HG02938 (cell line): Measurements from ENCODE around the gene TNFSF4.
A peak's percentile ranks its signal among the peaks of the same experiment; 100 is the strongest.
"Not testable (repeated sequence)": the region's sequence is repeated elsewhere in the genome, so short reads cannot be mapped to it uniquely, and the experiment has no call there.

Experiments
- ATAC-seq: cut with Tn5 transposase; IDR thresholded peaks from one replicate; pipeline ENCODE4 v1.9.1; 2021; ENCODE audit warnings: mild to moderate bottlenecking, moderate library complexity; ENCODE audit not compliant: unreplicated experiment

Gene TNFSF4

GRCh38 chr1:173206816-173207568, at the start of gene TNFSF4:
TNFSF4 (minus strand) TSS chr1:173207331; CDS start chr1:173207176, 155 bp downstream.
- no peak for ATAC-seq

GRCh38 chr1:173255214-173255813, 48.2 kb upstream of the TNFSF4 start:
- ATAC-seq: no peak

GRCh38 chr1:173253046-173253445, 45.9 kb upstream of the TNFSF4 start:
- no peak for ATAC-seq

GRCh38 chr1:173249349-173249748, 42.2 kb upstream of the TNFSF4 start:
- ATAC-seq: no peak

DNA sequence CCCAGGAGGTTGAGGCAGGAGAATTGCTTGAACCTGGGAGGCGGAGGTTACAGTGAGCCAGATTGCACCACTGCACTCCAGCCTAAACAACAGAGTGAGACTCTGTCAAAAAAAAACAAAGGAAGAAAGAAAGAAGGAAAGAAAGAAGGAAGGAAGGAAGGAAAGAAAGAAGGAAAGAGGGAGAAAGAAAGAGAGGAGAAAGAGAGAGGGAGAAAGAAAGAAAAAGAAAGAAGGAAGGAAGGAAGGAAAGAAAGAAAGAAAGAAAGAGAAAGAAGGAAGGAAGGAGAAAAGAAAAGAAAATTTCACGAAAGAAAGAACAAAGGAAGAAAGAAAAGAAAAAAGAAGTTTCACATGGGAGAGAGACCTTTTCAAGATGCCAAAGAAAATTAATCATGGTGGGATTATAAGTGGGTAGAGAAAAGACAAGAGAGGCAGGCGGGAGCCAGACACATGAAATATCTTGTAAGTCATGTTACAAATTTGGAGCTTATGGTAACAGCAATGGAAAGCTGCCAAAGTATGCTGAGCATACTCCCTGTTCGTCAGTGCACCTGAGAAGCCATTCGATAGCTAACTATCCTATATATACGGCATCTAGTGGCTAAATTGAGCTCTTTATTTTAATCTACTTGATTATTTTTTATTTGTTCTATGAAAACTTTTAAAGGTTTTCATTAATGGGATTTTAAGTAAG, 41.3 kb upstream of the TNFSF4 start:
- no peak for ATAC-seq

GRCh38 chr1:173245892-173246291, 38.8 kb upstream of the TNFSF4 start:
- no peak for ATAC-seq

GRCh38 chr1:173243300-173243699, 36.2 kb upstream of the TNFSF4 start:
- ATAC-seq: no peak

DNA sequence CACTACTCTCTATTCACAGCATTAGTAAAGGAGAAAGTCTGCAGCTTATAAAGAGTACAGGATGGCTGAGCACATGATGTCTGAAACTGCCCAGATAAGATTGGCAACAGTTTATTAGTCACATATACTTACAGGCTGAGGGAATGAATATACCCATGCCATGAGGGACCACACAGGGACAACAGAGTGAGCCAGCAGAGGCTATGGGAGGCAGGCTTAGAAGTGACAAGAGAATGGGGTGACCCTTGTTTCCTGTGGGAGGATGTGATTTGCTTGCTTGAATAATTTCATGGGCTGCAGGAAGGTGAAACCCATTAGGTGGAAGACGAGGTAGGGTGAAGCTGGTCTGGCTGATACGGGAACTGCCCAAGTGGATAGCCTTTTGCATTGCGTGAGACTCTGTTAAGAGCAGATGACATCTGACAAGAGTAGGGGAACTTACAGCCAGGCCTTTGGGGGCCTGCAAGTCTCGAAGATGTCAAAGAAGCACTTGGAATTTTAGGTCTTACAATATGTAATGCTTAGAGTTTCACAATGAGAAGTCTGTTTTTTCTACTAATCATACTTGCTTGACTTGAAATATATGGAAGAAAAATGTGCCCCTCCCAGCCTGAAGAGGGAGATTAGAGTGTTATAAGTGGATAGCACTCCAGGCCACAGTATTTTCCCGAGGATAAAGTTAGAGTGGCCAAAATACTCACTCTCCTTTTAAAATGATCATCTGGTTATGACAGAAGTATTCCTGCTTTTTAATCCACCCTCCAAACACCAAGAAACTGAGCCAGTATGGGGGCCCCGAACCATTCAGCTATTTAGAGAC, 34.6 kb upstream of the TNFSF4 start:
- no peak for ATAC-seq

DNA sequence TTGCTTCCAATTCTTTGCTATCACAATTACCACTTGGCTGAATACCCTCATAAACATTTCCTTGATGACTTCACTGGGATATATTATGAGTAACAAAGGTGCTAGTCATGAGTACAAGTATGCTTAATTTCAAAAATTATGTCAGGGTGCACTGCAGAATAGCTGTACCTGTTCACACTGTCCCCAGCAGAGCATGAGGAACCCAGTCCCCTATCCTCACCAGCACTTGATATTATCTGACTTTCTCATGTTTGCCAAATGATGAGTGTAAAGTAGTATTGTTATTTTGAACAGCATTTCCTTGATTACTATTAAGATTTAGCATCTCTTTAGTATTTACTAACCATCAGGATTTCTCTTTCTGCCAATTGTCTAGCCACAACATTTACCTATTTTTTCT, 33.5 kb upstream of the TNFSF4 start:
- no peak for ATAC-seq

DNA sequence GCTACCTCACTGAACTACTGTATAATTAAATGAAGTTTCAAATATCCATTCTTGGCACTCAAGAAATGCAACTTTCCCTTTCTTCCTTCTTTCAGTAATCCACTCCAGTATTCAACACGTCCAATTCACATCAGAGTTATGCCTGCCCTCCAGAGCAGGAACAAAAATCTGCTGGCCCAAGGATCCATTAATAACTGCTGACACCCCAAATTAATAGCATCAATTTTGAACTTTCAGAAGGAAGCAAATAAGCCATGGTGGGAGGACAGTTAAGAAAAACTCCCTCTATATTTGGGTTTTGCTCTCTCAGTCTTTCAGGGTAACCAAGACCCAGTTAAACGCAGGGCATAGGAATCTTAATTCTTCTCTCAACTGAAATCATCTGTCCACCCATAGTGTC, 31.9 kb upstream of the TNFSF4 start:
- ATAC-seq: no peak

DNA sequence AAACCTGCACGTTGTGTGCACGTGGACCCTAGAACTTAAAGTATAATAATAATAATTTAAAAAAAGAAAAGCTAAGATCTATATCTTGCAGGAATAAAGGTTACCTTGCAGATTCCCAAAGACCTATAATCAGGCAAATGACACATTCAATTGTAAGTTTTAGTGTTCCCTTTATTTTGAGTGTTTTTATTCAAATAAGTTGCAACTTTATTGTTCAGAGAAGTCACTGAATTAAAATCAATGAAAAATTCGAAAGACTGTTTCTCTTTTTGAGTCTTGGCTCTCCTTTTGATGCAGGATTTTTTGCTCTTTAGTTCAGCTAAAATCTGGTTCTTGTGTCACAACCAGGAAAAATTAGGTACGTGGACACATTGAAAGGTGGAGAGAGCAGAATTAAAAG, 27.8 kb upstream of the TNFSF4 start:
- ATAC-seq: no peak

DNA sequence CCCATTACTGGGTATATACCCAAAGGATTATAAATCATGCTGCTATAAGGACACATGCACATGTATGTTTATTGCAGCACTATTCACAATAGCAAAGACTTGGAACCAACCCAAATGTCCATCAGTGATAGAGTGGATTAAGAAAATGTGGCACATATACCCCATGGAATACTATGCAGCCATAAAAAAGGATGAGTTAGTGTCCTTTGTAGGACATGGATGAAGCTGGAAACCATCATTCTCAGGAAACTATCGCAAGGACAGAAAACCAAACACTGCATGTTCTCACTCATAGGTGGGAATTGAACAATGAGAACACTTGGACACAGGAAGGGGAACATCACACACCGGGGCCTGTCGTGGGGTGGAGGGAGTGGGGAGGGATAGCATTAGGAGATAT, 27.3 kb upstream of the TNFSF4 start:
- not testable (repeated sequence) for ATAC-seq

GRCh38 chr1:173229031-173229430, 21.9 kb upstream of the TNFSF4 start:
- ATAC-seq: not testable (repeated sequence)

DNA sequence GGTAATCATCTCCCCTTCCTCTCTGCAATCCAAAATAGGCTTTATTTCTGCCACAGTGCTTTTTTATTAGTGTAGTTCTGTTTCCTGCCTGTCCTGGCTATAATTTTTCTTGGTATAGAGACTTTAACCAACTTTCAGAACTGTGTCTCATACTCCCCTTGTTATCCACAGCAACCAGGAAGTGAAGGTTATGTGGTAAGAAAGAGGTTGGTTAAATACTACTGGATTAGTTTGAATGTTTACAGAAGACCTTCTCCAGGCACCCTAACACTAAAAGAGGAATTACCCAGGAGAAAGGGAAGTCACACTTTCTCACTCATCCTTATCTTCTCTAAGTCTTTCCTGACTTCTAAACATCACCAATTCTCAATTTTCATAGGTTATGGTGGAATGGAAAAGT, 17.8 kb upstream of the TNFSF4 start:
- no peak for ATAC-seq

DNA sequence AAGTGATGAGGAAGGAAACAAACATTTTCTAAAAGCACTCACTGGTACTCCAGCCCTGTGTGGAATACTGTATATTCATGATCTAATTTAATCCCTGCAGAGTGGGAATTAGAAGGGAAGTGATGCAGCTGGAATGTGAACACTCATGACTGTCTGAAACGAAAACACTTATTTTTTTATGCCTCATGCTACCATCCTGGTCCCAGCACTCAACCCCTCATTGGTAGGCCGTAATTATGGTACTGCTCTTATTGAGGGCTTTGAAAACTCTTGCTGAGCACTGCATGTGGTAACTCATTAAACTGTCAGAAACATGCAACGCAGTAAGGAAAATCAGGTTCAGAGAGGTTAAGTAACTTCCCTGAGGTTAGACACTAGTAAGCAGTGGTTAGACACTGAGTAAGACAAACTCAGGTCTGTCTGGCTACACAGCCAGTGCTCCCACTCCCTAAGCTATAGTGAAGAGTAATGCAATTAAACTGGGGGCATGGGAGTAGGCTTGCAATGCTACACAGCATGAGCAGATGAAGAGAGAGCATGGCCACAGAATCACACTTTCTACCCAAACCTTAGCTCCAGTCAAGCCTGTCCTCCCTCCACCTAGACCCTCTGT, 17.3 kb upstream of the TNFSF4 start:
- ATAC-seq: no peak

DNA sequence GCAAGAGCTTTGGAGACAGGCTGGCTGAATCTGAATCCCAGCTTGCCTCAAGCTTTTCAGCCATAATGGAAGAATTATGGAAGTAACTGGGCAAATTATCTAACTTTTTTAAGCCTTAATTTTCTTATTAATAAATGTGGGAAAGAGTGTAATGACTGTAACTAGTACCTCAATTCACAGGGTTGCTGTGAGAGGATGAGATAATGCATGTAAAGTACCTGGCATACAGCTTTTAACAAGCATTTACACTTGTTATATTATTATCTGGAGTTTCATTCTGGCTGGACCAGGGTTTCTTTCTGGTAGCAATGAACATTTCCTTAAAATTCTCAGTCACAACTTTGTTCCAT, 15.9 kb upstream of the TNFSF4 start:
- no peak for ATAC-seq

- no peak for ATAC-seq
Observed at GRCh38 chr1:173222149-173223030, 15.3 kb upstream of the TNFSF4 start.

DNA sequence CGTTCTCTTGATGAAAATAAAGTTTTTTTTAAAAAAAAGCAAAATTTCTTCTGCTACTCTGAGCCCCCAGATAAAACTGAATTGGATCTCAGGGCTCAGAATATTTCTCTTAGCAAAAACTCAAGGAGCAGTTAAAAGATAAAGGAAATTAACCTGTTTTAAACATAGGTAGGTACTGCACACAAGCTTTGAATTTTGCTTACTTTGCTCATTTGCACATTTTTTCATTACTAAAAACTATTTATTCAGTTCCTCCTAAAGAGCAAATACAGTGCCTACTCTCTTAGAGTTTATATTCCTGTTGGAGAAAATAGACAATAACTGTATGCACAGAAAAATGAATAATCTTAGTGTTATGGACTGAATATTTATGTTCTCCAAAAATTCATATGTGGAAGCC, 13.0 kb upstream of the TNFSF4 start:
- ATAC-seq: no peak

DNA sequence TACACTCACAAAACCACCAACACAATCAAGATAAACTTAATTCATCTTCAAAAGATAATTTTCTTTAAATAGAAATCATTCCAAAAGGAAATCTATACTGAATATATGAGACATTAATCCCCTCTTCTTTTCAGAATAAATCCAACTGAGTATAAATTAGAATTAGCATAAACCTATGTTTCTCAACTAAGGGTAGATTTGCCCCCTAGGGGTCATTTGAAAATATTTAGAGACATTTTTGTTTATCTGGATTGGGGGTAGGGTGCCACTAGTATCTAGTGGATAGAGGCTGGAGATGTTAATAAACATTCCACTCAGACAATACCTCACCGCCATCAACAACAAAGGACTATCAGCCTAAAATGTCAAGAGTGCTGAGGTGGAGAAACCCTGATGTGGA, 6.5 kb upstream of the TNFSF4 start:
- no peak for ATAC-seq

GRCh38 chr1:173212952-173213491, 5.9 kb upstream of the TNFSF4 start:
- ATAC-seq: peak; percentile 90
